Inflammatory macrophage (primary cell): ENCODE measurements around the gene RASL10A.
"Not testable (repeated sequence)": the region's sequence is repeated elsewhere in the genome, so short reads cannot be mapped to it uniquely, and the experiment has no call there.

Experiments used
- DNase-seq, 2 donors: peaks; one replicate each; pipeline ENCODE4 v3.0.0-alpha.2; 2020 to 2022
- total RNA-seq, 18 experiments: gene quantifications; one replicate each; lab custom pipeline; 2026; ENCODE audit warnings: mixed read lengths in 6 of 18, inconsistent platforms in 2 of 18; lab: John Stamatoyannopoulos, UW

RASL10A gene, protein sequence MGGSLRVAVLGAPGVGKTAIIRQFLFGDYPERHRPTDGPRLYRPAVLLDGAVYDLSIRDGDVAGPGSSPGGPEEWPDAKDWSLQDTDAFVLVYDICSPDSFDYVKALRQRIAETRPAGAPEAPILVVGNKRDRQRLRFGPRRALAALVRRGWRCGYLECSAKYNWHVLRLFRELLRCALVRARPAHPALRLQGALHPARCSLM
- 0.20 to 1.7 (median 0.75) reads per million in 18 experiments for total RNA-seq

- DNase-seq = no peak
These were observed at the start of gene RASL10A for GRCh38 chr22:29315286-29316140. Gene RASL10A, minus strand, starts transcription at chr22:29315697. Its CDS starts 451 bp downstream, at chr22:29315246.

- DNase-seq = no peak
These were observed 44.0 kb upstream of the RASL10A start for GRCh38 chr22:29359469-29359868.

- not testable (repeated sequence) for DNase-seq
These were observed 41.8 kb upstream of the RASL10A start for GRCh38 chr22:29357193-29357890.

DNA sequence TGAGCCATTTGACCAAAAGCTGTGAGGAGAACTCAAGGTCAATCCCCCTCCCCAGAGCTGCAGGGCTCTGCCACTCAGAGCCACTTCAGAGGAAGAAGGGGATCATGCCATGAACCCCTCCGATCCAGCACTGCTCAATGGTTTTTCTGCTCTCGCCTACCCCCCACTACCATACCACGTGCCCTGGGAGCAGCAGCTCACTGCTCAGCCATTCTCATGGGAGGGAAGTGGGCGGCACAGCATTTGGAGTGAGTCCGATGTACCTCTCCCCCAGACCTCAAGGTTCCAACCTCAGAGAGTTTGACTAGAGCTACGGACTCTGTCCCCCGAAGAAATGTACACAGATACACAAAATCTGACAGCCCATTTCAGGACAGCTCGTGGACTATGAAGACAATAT, 38.4 kb upstream of the RASL10A start:
- no peak for DNase-seq

GRCh38 chr22:29353286-29353685, 37.8 kb upstream of the RASL10A start:
- DNase-seq = no peak

DNA sequence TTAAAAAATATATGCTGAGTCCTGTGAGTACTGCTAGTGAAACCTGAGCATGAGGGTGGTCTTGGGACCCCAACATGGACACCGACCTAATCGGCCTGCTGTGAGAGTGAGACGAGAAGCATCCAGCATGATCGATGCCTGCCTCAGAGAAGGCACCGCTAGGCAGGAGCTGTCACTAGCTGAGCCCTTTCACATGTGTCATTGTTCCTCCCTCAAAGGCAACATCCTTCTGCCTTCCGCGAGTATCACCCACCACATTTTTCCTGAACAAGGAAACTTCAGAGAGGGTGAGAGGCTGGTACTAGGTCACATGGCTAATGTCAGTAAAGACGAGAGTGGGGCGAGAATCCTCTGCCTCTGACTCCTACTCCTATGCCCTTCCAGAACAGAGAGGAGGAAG, 37.3 kb upstream of the RASL10A start:
- DNase-seq = no peak

DNA sequence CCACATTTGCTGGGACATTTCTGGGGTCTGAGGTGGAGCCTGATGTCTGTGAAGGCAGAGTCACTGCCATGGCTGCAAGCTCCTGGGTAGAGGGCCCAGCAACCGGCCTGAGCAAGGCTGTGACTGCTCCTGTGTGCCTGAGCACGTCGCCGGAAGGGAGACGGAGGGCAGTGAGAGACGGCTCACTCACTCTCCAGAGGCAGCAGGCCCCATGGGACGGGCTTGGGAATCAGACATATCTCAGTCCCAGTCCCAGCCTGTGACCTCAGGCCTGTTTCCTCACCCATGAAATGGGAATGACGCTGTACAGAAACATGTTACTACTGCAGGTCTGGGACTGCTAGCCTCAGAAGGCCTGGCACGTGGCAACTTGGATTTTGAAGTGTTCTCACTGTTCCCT, 36.4 kb upstream of the RASL10A start:
- no peak for DNase-seq

GRCh38 chr22:29351042-29351441, 35.5 kb upstream of the RASL10A start:
- DNase-seq = no peak

GRCh38 chr22:29348956-29349355, 33.5 kb upstream of the RASL10A start:
- DNase-seq = no peak

DNA sequence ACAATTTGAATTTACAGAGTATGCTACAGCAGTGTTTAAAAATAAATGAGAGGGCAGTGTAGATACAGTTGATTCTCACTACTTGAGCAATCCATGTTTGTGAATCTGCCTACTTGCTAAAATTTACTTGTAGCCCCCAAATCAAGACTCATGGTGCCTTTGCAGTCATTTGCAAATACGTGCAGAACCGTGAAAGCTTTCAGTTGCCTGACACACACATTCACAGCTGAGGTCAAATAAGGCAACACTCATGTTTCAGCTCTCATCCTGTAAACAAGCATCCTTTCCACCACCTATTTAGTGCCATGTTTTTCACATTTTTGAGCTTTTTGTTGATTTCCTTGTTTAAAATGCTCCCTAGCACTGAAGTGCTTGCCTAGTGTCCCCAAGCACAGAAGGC, 32.5 kb upstream of the RASL10A start:
- no peak for DNase-seq

DNA sequence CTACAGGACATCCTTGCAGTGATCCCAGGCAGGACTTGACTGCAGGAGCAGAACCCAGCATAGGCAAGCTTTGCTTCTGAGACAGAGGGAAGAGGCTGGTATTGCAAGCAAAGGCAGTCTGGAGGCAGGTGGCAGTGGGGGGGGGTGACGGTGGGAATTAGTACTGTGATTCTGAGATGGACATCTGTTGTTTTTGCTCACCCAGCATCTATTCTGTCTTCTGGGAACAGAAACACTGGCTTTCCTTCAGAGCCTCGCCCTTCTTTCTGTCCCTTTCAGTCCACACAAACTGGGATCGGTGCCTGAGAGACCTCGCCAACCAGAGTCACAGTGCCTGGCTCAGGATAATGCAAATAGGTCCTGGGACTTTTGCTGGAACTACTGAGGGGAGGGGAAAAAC, 31.2 kb upstream of the RASL10A start:
- no peak for DNase-seq

DNA sequence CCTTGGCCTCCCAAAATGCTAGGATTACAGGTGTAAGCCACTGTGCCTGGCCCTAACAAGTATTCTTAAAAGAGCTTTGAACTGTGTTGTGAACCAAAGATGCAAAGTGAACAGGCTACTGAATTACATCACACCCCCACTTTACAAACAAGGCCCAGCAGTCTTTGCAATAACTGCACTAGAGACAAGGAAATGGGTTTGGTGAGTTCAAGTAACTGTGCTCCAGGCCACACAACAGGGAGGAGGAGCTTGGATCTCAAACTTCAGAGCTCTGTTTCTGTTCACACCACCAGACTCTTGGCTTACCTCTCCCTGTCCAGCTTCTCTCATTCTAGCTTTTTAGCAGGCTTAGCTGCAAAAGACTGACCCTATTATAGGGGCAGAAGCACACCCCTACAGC, 30.4 kb upstream of the RASL10A start:
- no peak for DNase-seq

- not testable (repeated sequence) for DNase-seq
These were observed 29.4 kb upstream of the RASL10A start for GRCh38 chr22:29344889-29345288.

DNA sequence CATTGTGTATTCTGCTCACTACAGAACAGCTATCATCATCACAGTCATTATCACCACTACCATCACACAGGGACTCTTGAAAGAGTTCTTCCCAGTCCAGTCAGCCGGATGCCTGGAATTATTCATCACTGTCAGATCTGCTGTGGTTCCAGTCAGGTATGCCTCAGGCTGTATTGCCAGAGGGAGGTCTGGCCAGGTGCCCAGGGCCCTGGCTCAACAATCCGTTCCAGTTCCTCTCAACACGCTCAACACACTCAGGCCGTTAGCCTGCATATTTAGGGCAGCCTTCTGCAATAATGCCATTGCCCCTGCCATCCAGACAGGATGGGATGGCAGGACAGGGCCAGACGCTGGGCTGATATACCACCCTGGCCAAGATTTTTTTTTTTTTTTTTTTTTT, 28.6 kb upstream of the RASL10A start:
- no peak for DNase-seq

DNA sequence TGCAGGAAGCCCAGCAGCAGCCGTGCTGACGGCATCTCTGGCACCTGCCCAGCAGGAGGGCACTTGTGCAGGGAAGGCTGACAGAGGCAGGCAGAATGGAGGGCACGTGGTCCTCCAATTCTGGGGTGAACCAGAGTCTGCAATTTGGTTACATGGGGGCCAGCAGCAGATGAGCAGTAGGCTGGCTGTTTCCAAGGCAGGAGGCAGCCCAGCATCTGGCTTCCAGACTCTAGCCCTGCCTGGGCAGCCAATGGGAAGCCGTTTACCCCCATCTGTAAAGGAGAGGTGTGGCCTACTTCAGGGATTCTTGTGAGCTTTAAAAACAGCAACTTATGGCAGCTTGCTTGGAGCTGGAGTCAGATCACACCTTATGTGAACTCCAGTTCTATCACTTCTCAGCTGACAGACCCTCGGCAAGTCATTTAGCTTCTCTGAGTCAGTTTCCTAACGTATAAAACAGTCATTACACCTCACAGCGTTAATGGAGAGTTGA, 27.9 kb upstream of the RASL10A start:
- no peak for DNase-seq

GRCh38 chr22:29342577-29343312, 27.2 kb upstream of the RASL10A start:
- no peak for DNase-seq

DNA sequence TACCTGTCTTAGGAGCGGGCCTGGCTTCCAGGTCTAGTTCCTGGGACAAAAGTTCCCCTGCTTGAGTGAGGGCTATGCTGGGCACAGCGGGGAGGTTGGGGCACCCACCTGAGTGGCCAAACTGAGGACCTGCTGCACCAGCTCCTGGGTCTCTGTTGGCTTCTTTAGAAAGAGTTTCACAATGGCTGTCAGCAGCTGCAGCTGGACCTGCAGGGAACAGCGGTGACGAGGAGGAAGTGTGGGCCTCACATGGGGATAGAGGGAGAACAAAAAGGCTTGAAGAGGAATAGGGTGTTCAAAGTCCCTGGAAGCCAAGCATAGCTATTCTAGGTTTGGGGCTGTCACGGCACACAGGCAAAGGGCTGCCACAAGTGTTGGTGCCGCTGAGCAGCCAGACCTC, 26.7 kb upstream of the RASL10A start:
- DNase-seq = no peak

GRCh38 chr22:29341849-29342127, 26.3 kb upstream of the RASL10A start:
- DNase-seq = no peak

DNA sequence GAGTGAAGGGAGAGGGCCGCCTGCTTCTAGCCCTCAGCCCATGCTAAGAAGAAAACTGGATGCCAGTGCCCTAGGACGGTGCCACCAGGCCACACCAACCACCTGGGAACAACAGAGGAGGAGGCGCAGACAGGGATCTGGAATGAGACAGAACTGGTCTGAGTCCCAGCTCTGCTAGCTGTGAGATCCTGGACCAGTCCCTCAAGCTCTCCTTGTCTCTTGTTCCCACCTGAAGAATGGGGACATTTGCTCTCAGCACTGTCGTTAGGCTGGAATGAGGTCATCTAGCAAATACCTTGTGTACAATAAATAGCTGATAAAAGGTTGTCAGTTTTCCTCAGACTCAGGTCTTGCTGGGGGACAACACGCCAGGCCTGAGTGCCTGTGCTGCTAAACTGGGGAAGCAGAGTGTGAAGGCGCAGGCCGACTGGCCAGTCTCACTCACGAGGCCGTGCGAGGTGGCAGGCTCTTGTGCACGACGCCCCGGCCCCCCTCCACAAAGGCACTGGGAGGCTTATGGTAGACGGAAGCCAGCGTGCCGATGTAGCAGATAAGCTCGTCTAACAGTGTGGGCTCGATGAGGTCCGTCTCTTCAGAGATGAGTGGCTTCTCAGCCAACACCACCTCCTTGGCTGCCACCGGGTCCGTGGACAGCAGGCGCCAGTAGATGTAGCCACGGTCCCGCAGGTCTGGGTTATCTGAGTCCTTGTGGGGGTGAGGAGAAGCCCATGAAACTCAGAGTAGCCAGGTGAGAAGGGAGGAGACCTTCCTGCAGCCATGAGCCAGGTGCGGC, 25.8 kb upstream of the RASL10A start:
- DNase-seq = no peak

DNA sequence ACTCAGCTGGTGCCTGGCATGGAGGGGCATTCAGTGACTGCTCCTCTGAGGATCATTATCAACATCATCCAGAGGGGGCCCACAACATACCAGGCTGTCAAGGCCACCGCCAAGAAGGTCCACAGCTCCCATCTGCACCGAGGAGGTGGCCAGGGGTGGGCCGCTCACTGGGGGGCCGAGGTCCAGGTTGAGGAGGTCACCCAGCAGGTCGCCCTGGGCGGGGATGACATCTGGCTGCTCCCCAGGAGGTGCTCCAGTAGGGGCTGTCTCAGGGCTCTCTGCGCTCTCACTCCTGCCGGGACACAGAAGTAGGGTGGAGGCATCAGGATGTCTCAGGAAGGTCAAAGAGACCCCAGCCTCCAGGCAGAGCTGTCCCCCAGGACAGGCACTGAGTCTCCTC, 25.1 kb upstream of the RASL10A start:
- DNase-seq = no peak

DNA sequence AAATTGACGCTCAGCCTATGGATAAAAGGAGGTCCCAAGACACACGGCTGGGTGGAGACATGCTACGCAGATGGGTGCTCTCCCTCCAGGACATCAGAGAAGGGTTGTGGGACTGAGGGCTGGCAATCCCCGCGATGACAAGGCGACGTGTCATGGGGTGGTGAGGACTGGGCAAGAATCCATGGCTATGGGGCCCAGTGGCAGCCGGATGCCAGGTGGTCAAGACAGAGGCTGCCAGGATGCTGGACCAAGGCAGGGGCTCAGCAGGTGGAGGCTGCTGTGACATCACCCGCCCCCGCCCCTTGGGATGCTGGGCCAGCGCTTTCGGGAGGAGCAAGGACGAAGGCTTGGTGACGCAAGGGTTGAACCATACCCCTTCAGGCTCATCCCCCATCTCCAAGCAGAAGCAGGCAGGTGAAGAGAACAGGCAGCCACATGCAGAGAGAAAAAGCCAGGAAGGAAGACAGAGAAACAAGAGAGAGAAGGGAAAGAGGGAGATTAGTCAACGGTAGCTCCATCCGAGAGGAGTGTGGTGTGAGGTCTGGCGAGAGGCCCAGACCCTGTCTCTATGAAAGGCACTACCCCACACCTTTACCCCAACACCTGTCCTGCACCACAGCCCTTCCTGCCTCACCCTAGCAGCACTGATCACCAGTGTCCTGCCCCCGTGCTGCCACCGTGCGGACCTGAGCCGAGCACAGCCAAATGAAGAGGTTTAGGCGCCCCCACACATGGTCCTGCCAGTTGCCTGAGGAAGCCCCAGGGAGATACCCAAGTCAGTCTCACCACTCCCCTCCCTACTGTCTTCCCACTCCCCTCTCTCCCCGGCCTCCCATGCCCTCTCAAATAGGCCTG, 24.1 kb upstream of the RASL10A start:
- no peak for DNase-seq
